GM23338 (cell line): ENCODE results near the gene OAT. TPM values are rescaled to one million over a fixed set of nuclear protein-coding genes. Genes with fewer than 3 reads are reported as not detected.

Source experiments
- ATAC-seq: fragments of 200-7000 bp; cut with Tn5 transposase; 3 replicates; pipeline ENCODE4 v1.9.1; 2020
- DNase-seq: peaks from one replicate; pipeline ENCODE4 v3.0.0-alpha.2; 2015; ENCODE audit warnings: low spot score
- H2AFZ ChIP-seq: fragments of 200-600 bp; sonication (generic); 2 replicates; pipeline ENCODE4 v1.8.0; 2016; ENCODE audit warnings: antibody characterized with exemption, mild to moderate bottlenecking, moderate library complexity
- H3F3A ChIP-seq: fragments of 200-600 bp; sonication (generic); replicated peaks from 2 replicates; pipeline ENCODE4 v1.8.0; 2017; ENCODE audit warnings: antibody characterized with exemption, mixed run types, low read depth
- H3K27ac ChIP-seq: fragments of 200-600 bp; sonication (generic); 2 replicates; pipeline ENCODE4 v1.6.1; 2016; ENCODE audit warnings: low read depth
- H3K27me3 ChIP-seq: fragments of 200-600 bp; sonication (generic); 2 replicates; pipeline ENCODE4 v1.8.0; 2016; ENCODE audit warnings: mild to moderate bottlenecking, mixed run types, moderate library complexity; ENCODE audit not compliant: insufficient read depth
- H3K36me3 ChIP-seq: fragments of 200-600 bp; sonication (generic); 2 replicates; pipeline ENCODE4 v1.8.0; 2016; ENCODE audit warnings: mild to moderate bottlenecking; ENCODE audit not compliant: insufficient read depth
- H3K4me1 ChIP-seq: fragments of 200-600 bp; sonication (generic); 2 replicates; pipeline ENCODE4 v1.8.0; 2016; ENCODE audit warnings: mild to moderate bottlenecking, moderate library complexity; ENCODE audit not compliant: insufficient read depth
- H3K4me2 ChIP-seq: fragments of 200-600 bp; sonication (generic); 2 replicates; pipeline ENCODE4 v1.7.1; 2017; ENCODE audit warnings: mixed run types
- H3K4me3 ChIP-seq: fragments of 200-600 bp; sonication (generic); 2 replicates; pipeline ENCODE4 v1.6.1; 2016; ENCODE audit warnings: mixed run types
- H3K79me2 ChIP-seq: fragments of 200-600 bp; sonication (generic); replicated peaks from 2 replicates; pipeline ENCODE4 v1.8.0; 2017; ENCODE audit warnings: mild to moderate bottlenecking; ENCODE audit not compliant: insufficient read depth
- H3K9me2 ChIP-seq: fragments of 200-600 bp; sonication (generic); 2 replicates; pipeline ENCODE4 v1.8.0; 2017; ENCODE audit not compliant: insufficient read depth
- H4K20me1 ChIP-seq: fragments of 200-600 bp; sonication (generic); replicated peaks from 2 replicates; pipeline ENCODE4 v1.8.0; 2017; ENCODE audit warnings: mild to moderate bottlenecking; ENCODE audit not compliant: insufficient read depth
- H3K27ac Mint-ChIP-seq: 2 replicates; pipeline ENCODE4 v1.8.0; 2020; ENCODE audit warnings: inconsistent platforms, mild to moderate bottlenecking, moderate library complexity, mixed read lengths
- H3K27me3 Mint-ChIP-seq: 3 replicates; pipeline ENCODE4 v1.8.0; 2022; ENCODE audit warnings: low read depth, mild to moderate bottlenecking, moderate library complexity, mixed read lengths, inconsistent platforms; ENCODE audit not compliant: insufficient read depth, poor library complexity
- H3K36me3 Mint-ChIP-seq: 3 replicates; pipeline ENCODE4 v1.8.0; 2021; ENCODE audit warnings: low read depth, mild to moderate bottlenecking, inconsistent platforms, moderate library complexity, mixed read lengths
- H3K4me1 Mint-ChIP-seq: 3 replicates; pipeline ENCODE4 v1.8.0; 2020; ENCODE audit warnings: mild to moderate bottlenecking, inconsistent platforms, mixed read lengths
- H3K4me3 Mint-ChIP-seq: 3 replicates; pipeline ENCODE4 v1.8.0; 2021; ENCODE audit warnings: moderate library complexity, mild to moderate bottlenecking, inconsistent platforms, mixed read lengths
- H3K9me3 Mint-ChIP-seq: 3 replicates; pipeline ENCODE4 v1.8.0; 2020; ENCODE audit warnings: moderate library complexity, mild to moderate bottlenecking, inconsistent platforms, mixed read lengths
- EZH2 ChIP-seq: fragments of 200-600 bp; sonication (generic); IDR thresholded peaks from one replicate; pipeline ENCODE4 v1.8.0; 2017; ENCODE audit warnings: antibody characterized with exemption, mild to moderate bottlenecking, low read depth; ENCODE audit not compliant: unreplicated experiment
- EZH2phosphoT487 ChIP-seq: fragments of 200-600 bp; sonication (generic); IDR thresholded peaks from one replicate; pipeline ENCODE4 v1.8.1; 2018; ENCODE audit warnings: antibody characterized with exemption; ENCODE audit not compliant: unreplicated experiment
- JUNB ChIP-seq: IDR thresholded peaks from one replicate; pipeline ENCODE4 v1.6.1; 2016; ENCODE audit warnings: antibody characterized with exemption; ENCODE audit not compliant: unreplicated experiment
- NANOG ChIP-seq: IDR thresholded peaks from 2 replicates; pipeline ENCODE4 v1.6.1; 2016; ENCODE audit warnings: antibody characterized with exemption, borderline replicate concordance
- STAT1 ChIP-seq: IDR thresholded peaks from one replicate; pipeline ENCODE4 v1.6.1; 2016; ENCODE audit warnings: antibody characterized with exemption; ENCODE audit not compliant: unreplicated experiment
- polyA plus RNA-seq: library from polyadenylated mRNA; unstranded; fragments of >200 nt; fragmentation: Nextera tagmentation; extraction: Ambion mirVana; gene quantifications from 2 replicates; pipeline ENCODE4 v1.2.1, GENCODE V29; 2016
- total RNA-seq: library from RNA; depleted of rRNA; stranded (reverse); fragments of >200 nt; shearing (Covaris generic); gene quantifications from 2 replicates; pipeline ENCODE4 v1.2.3, GENCODE V29; 2014
- TF ChIP-seq, protein P1 (sequence below): fragments of 250-450 bp; sonication (Bioruptor Pico); IDR thresholded peaks from 2 replicates; pipeline ENCODE4 v1.5.0; 2020; ENCODE audit warnings: mild to moderate bottlenecking, moderate library complexity
- TF ChIP-seq, protein P2 (sequence below), 2 experiments: fragments of 200-600 bp in 1 of 2; sonication (generic) in 1 of 2; conservative IDR thresholded peaks; 2 replicates each; pipeline versions ENCODE4 v1.5.1 to v1.6.1; 2016 to 2017; ENCODE audit warnings: antibody characterized with exemption in 2 of 2, low read depth in 2 of 2, mild to moderate bottlenecking in 2 of 2, moderate library complexity in 1 of 2
- TF ChIP-seq, protein P3 (sequence below): IDR thresholded peaks from 2 replicates; pipeline ENCODE4 v1.6.1; 2016; ENCODE audit warnings: antibody characterized with exemption

Gene OAT
- total and polyA plus RNA-seq, 2 experiments from 2014 or later, result 131 to 139 TPM

DNA sequence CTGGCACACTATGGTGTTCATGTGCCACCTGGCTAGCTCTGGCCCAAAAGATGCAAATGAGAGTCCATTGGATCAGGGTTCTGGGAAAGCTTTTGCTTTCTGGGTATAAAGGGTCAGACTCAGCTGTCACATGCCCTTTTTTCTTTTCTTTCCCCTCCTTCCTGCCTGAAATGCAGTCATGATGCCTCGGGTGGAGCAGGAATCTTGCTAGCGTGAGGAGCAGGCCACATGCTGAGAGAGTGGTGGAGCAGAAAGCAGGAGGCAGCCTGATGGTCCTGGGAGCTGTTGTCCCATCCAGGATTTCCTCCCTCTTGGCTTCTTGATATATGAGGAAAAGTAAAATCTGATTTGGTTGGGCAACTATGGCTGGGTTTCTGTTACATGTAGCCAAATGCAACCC lies 40.2 kb upstream of the OAT start (continued):
- TF ChIP-seq, protein P1, sequence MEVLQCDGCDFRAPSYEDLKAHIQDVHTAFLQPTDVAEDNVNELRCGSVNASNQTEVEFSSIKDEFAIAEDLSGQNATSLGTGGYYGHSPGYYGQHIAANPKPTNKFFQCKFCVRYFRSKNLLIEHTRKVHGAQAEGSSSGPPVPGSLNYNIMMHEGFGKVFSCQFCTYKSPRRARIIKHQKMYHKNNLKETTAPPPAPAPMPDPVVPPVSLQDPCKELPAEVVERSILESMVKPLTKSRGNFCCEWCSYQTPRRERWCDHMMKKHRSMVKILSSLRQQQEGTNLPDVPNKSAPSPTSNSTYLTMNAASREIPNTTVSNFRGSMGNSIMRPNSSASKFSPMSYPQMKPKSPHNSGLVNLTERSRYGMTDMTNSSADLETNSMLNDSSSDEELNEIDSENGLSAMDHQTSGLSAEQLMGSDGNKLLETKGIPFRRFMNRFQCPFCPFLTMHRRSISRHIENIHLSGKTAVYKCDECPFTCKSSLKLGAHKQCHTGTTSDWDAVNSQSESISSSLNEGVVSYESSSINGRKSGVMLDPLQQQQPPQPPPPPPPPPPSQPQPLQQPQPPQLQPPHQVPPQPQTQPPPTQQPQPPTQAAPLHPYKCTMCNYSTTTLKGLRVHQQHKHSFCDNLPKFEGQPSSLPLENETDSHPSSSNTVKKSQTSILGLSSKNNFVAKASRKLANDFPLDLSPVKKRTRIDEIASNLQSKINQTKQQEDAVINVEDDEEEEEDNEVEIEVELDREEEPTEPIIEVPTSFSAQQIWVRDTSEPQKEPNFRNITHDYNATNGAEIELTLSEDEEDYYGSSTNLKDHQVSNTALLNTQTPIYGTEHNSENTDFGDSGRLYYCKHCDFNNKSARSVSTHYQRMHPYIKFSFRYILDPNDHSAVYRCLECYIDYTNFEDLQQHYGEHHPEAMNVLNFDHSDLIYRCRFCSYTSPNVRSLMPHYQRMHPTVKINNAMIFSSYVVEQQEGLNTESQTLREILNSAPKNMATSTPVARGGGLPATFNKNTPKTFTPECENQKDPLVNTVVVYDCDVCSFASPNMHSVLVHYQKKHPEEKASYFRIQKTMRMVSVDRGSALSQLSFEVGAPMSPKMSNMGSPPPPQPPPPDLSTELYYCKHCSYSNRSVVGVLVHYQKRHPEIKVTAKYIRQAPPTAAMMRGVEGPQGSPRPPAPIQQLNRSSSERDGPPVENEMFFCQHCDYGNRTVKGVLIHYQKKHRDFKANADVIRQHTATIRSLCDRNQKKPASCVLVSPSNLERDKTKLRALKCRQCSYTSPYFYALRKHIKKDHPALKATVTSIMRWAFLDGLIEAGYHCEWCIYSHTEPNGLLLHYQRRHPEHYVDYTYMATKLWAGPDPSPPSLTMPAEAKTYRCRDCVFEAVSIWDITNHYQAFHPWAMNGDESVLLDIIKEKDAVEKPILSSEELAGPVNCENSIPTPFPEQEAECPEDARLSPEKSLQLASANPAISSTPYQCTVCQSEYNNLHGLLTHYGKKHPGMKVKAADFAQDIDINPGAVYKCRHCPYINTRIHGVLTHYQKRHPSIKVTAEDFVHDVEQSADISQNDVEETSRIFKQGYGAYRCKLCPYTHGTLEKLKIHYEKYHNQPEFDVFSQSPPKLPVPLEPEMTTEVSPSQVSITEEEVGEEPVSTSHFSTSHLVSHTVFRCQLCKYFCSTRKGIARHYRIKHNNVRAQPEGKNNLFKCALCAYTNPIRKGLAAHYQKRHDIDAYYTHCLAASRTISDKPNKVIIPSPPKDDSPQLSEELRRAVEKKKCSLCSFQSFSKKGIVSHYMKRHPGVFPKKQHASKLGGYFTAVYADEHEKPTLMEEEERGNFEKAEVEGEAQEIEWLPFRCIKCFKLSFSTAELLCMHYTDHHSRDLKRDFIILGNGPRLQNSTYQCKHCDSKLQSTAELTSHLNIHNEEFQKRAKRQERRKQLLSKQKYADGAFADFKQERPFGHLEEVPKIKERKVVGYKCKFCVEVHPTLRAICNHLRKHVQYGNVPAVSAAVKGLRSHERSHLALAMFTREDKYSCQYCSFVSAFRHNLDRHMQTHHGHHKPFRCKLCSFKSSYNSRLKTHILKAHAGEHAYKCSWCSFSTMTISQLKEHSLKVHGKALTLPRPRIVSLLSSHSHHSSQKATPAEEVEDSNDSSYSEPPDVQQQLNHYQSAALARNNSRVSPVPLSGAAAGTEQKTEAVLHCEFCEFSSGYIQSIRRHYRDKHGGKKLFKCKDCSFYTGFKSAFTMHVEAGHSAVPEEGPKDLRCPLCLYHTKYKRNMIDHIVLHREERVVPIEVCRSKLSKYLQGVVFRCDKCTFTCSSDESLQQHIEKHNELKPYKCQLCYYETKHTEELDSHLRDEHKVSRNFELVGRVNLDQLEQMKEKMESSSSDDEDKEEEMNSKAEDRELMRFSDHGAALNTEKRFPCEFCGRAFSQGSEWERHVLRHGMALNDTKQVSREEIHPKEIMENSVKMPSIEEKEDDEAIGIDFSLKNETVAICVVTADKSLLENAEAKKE, result no peak
- TF ChIP-seq STAT1, result no peak

DNA sequence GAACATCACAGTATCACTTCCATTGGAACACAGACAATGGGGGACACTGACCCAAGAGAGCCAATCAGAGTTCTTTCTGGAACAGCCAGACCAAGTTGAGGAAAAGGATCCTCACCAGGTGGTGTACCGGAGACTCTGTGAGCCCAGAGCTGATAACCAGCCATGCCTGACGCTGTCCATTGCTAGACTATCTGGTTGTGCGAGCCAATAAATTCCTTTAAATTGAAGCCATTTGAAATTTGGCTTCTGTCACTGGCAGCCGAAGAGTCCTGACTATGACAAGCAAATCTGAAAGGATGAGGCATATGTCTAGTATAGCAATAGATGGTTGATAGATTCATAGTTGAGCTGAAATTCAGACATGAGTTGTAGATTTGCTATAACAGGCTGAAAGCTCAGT lies 39.8 kb upstream of the OAT start:
- DNase-seq (no peak), ATAC-seq (no peak)
- H3K4me2 ChIP-seq, result peak overlapping the region; percentile 4; the same call in 1 of the 2 replicates
- H3K36me3 Mint-ChIP-seq, result peaks cover 5% of the 10 kb centered on the region
- peaks cover 60% of the 10 kb centered on the region for H3K4me1 Mint-ChIP-seq
- H3K27ac ChIP-seq, result no peak overlapping the region
- H3K4me3 Mint-ChIP-seq, result no peak overlapping the region
- no peaks in the 10 kb centered on the region for H3K9me3 Mint-ChIP-seq
- peaks cover 8% of the 10 kb centered on the region; the same call in 1 of the 2 replicates for H3K79me2 ChIP-seq
- no peaks in the 10 kb centered on the region for H4K20me1 ChIP-seq
- H3K27ac Mint-ChIP-seq, result no peak overlapping the region
- peaks cover 10% of the 10 kb centered on the region for H3K27me3 Mint-ChIP-seq
- peaks cover 4% of the 10 kb centered on the region; the same call in 1 of the 2 replicates for H3F3A ChIP-seq
- H3K4me1 ChIP-seq, result peaks cover 60% of the 10 kb centered on the region
- no peaks in the 10 kb centered on the region for H3K27me3 ChIP-seq
- no peaks in the 10 kb centered on the region for H3K9me2 ChIP-seq
- no peak overlapping the region; the same call in 1 of the 2 replicates for H2AFZ ChIP-seq
- H3K4me3 ChIP-seq, result no peak overlapping the region
- TF ChIP-seq, protein P2, sequence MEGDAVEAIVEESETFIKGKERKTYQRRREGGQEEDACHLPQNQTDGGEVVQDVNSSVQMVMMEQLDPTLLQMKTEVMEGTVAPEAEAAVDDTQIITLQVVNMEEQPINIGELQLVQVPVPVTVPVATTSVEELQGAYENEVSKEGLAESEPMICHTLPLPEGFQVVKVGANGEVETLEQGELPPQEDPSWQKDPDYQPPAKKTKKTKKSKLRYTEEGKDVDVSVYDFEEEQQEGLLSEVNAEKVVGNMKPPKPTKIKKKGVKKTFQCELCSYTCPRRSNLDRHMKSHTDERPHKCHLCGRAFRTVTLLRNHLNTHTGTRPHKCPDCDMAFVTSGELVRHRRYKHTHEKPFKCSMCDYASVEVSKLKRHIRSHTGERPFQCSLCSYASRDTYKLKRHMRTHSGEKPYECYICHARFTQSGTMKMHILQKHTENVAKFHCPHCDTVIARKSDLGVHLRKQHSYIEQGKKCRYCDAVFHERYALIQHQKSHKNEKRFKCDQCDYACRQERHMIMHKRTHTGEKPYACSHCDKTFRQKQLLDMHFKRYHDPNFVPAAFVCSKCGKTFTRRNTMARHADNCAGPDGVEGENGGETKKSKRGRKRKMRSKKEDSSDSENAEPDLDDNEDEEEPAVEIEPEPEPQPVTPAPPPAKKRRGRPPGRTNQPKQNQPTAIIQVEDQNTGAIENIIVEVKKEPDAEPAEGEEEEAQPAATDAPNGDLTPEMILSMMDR (conservative IDR thresholded peaks at IDR 0.05; ENCODE audit: low read depth in 2 of 2), result no peak
- TF ChIP-seq STAT1, result no peak
- TF ChIP-seq JUNB, result no peak
- TF ChIP-seq EZH2, result no peak
- TF ChIP-seq, protein P3, sequence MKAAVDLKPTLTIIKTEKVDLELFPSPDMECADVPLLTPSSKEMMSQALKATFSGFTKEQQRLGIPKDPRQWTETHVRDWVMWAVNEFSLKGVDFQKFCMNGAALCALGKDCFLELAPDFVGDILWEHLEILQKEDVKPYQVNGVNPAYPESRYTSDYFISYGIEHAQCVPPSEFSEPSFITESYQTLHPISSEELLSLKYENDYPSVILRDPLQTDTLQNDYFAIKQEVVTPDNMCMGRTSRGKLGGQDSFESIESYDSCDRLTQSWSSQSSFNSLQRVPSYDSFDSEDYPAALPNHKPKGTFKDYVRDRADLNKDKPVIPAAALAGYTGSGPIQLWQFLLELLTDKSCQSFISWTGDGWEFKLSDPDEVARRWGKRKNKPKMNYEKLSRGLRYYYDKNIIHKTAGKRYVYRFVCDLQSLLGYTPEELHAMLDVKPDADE, result no peak
- TF ChIP-seq NANOG, result no peak
- TF ChIP-seq EZH2phosphoT487, result no peak
- H3K36me3 ChIP-seq, result peaks cover 4% of the 10 kb centered on the region; the same call in 1 of the 2 replicates
